ENCODE data around the gene HSD17B2. TPM values are rescaled to one million over a fixed set of nuclear protein-coding genes. Genes with fewer than 3 reads are reported as not detected.
A peak's percentile ranks its signal among the peaks of the same experiment; 100 is the strongest.

Gene HSD17B2
- total and polyA plus RNA-seq, 4 donors = 2.7 to 6.2 (median 3.1) TPM

DNA sequence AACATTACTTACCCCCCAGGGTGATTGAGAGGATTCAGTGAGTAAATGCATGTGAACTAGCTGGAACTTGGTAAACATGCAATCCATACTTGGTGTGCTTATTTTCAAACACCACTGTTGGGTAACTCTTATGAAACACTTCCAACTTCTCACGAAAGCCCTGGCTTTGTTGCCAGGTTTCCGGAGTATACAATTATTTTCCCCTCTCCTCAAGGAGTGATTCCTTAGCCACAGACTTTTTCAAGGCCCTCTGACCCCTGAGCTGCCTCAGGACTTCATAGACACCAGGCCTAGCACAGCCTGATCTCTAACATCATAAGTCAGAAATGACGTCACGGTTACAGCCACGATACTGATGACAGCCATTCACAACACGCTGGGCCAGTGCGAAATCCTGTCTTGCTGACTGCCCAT, 27.6 kb downstream of the HSD17B2 start:
- Histone ChIP-seq H3K9me3 (ENCODE audit: control insufficient read depth in 4 of 4, insufficient read depth in 3 of 4, low read length in 3 of 4) (no peaks in the 10 kb centered on the region), H3K27me3 (ENCODE audit: control insufficient read depth in 3 of 3, insufficient read depth in 3 of 3, low read length in 2 of 3) (no peaks in the 10 kb centered on the region), H3K9ac (ENCODE audit: insufficient read depth in 1 of 2, low read length in 2 of 2) (no peak overlapping the region), H3K4me3 (no peak overlapping the region), H3K4me1 (ENCODE audit: control insufficient read depth in 5 of 5, insufficient read depth in 5 of 5, low read length in 5 of 5) (peaks cover 0 to 8% (median 4%) of the 10 kb centered on the region in 5 donors), H3K27ac (ENCODE audit: low read depth in 1 of 2, low read length in 1 of 2) (peak overlapping the region in 1 of 2 donors; percentile 80), H3K36me3 (ENCODE audit: control insufficient read depth in 4 of 4, insufficient read depth in 4 of 4, low read length in 4 of 4) (no peaks in the 10 kb centered on the region)
- ATAC-seq (ENCODE audit: insufficient read depth, low FRiP score) = no peak
- TF ChIP-seq, protein P1, sequence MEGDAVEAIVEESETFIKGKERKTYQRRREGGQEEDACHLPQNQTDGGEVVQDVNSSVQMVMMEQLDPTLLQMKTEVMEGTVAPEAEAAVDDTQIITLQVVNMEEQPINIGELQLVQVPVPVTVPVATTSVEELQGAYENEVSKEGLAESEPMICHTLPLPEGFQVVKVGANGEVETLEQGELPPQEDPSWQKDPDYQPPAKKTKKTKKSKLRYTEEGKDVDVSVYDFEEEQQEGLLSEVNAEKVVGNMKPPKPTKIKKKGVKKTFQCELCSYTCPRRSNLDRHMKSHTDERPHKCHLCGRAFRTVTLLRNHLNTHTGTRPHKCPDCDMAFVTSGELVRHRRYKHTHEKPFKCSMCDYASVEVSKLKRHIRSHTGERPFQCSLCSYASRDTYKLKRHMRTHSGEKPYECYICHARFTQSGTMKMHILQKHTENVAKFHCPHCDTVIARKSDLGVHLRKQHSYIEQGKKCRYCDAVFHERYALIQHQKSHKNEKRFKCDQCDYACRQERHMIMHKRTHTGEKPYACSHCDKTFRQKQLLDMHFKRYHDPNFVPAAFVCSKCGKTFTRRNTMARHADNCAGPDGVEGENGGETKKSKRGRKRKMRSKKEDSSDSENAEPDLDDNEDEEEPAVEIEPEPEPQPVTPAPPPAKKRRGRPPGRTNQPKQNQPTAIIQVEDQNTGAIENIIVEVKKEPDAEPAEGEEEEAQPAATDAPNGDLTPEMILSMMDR (IDR thresholded peaks at IDR 0.05; ENCODE audit: control extremely low read depth, extremely low read depth) = no peak
- WGBS, 2 donors = 56 to 66% methylated on average over 7 of the region's 7 CpGs
- peak; percentile 58 to 87 (median 80) for DNase-seq

DNA sequence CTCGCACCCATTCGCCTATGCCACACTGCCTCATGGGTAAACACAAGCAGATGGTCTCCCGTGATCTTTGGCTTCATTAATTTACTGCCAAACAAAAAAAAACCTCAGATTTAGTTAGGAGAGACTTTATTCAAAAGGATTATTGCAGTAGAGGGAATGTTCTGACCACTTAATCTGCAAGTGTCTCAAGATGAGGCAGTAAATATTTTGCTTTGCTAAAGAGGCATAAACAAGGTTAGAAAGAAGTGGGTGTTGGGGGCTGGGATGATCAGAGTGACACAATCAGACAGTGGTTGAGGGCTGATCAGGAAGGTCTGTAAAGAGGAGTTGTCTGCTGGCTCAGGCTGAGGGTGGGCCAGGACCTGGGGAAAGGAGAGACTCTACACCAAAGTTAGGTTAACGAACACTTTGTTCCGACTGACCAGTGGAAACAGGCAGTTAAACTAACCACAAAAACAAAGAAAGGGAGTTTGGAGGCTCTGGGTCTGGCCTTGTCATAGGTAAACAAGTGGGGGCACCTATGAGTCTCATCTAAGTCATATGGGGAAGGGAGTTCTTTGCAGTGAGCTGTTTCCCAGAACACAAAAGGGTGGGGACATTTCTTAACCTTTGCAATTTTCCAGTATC, 28.5 kb downstream of the HSD17B2 start:
- ATAC-seq (ENCODE audit: insufficient read depth, low FRiP score) (no peak), DNase-seq (no peak)
- Histone ChIP-seq H3K9ac (ENCODE audit: insufficient read depth in 1 of 2, low read length in 2 of 2) (no peak overlapping the region), H3K27me3 (ENCODE audit: control insufficient read depth in 3 of 3, insufficient read depth in 3 of 3, low read length in 2 of 3) (no peaks in the 10 kb centered on the region), H3K36me3 (ENCODE audit: control insufficient read depth in 4 of 4, insufficient read depth in 4 of 4, low read length in 4 of 4) (no peaks in the 10 kb centered on the region), H3K27ac (ENCODE audit: low read depth in 1 of 2, low read length in 1 of 2) (peak overlapping the region in 1 of 2 donors; percentile 45), H3K9me3 (ENCODE audit: control insufficient read depth in 4 of 4, insufficient read depth in 3 of 4, low read length in 3 of 4) (no peaks in the 10 kb centered on the region), H3K4me3 (no peak overlapping the region), H3K4me1 (ENCODE audit: control insufficient read depth in 5 of 5, insufficient read depth in 5 of 5, low read length in 5 of 5) (peaks cover 0 to 8% (median 4%) of the 10 kb centered on the region in 5 donors)
- WGBS, 2 donors = 66 to 77% methylated on average over 5 of the region's 5 CpGs
- TF ChIP-seq, protein P1 (IDR thresholded peaks at IDR 0.05; ENCODE audit: control extremely low read depth, extremely low read depth) = no peak

DNA sequence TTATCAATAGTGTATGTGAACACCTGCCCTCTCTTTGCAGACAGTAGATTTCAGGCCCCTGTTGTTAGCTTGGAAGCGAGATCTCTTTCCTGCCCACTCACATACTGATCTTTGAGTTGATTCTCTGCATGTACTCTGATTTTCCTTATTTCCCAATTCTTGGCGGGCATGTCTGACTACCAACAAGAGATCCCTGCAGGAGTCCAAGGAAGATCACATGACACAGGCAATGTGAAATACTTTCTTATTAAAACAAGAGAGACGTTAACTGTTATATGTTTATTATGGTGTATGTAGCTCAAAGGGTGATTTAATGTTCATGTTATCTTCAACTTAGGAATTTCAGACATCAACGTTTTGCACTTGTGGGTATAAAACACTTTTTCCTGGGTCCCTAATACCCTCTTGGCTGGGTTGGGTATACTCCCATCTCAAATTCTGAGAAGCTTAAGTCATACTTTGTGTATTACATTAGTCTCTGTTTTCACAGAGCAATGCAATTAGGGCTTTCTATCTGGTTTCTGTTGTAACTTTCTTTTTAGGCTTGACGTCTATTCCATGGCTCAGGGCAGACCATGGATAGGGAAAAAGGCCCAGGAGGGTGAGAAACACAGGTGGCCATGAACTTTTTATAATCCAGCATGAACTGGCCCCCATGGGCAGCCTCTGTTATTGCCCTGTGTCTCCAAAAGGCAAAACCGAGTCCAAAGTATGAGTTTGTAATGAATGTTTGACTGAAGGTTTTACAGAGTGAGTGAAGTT, 32.2 kb downstream of the HSD17B2 start:
- WGBS, 2 donors = 74 to 80% methylated on average over 6 of the region's 6 CpGs
- DNase-seq = no peak
- Histone ChIP-seq H3K27ac (ENCODE audit: low read depth in 1 of 2, low read length in 1 of 2) (no peak overlapping the region), H3K27me3 (ENCODE audit: control insufficient read depth in 3 of 3, insufficient read depth in 3 of 3, low read length in 2 of 3) (no peaks in the 10 kb centered on the region), H3K4me3 (no peak overlapping the region), H3K9me3 (ENCODE audit: control insufficient read depth in 4 of 4, insufficient read depth in 3 of 4, low read length in 3 of 4) (no peaks in the 10 kb centered on the region), H3K9ac (ENCODE audit: insufficient read depth in 1 of 2, low read length in 2 of 2) (no peak overlapping the region), H3K36me3 (ENCODE audit: control insufficient read depth in 4 of 4, insufficient read depth in 4 of 4, low read length in 4 of 4) (no peaks in the 10 kb centered on the region), H3K4me1 (ENCODE audit: control insufficient read depth in 5 of 5, insufficient read depth in 5 of 5, low read length in 5 of 5) (peaks cover 0 to 7% (median 2%) of the 10 kb centered on the region in 5 donors)
- no peak for ATAC-seq (ENCODE audit: insufficient read depth, low FRiP score)
- TF ChIP-seq, protein P1 (IDR thresholded peaks at IDR 0.05; ENCODE audit: control extremely low read depth, extremely low read depth) = no peak
